ENCODE measurements around the gene NACC2. TPM values are rescaled to one million over a fixed set of nuclear protein-coding genes. Genes with fewer than 3 reads are reported as not detected.

NACC2 gene
- total RNA-seq, 1 donor from 2014 or later: 1.6 TPM

DNA sequence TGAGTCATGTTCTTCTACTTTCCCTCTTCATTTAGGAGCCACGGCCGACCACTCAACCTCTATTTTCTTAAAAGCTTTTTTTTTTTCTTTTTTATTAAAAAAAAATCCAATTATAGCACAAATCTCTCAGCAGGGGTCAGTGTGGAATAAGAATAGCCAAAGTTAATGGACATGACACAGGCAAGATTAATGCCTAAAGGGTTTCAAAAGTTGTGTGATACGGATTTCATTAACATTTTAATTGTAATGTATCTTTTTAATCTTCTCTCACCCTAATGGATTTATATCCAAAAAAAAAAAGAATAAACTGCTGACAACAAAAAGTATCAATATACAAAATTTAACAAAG is 5.4 kb downstream of the NACC2 start:
- ATAC-seq (ENCODE audit: low read depth) (no peak), DNase-seq (no peak)
- intact Hi-C loops (cut with micrococcal nuclease): loop anchor here (1.0 to 2.0 kb wide), 2 partner anchors 34 to 193 kb away; no protein-coding TSS in a partner anchor
- H3K27ac Mint-ChIP-seq: no peak overlapping the region
- peaks cover 17% of the 10 kb centered on the region for H3K27me3 Mint-ChIP-seq
- TF ChIP-seq, protein P1, sequence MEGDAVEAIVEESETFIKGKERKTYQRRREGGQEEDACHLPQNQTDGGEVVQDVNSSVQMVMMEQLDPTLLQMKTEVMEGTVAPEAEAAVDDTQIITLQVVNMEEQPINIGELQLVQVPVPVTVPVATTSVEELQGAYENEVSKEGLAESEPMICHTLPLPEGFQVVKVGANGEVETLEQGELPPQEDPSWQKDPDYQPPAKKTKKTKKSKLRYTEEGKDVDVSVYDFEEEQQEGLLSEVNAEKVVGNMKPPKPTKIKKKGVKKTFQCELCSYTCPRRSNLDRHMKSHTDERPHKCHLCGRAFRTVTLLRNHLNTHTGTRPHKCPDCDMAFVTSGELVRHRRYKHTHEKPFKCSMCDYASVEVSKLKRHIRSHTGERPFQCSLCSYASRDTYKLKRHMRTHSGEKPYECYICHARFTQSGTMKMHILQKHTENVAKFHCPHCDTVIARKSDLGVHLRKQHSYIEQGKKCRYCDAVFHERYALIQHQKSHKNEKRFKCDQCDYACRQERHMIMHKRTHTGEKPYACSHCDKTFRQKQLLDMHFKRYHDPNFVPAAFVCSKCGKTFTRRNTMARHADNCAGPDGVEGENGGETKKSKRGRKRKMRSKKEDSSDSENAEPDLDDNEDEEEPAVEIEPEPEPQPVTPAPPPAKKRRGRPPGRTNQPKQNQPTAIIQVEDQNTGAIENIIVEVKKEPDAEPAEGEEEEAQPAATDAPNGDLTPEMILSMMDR (IDR thresholded peaks at IDR 0.05): no peak
- POLR2A ChIA-PET: interaction anchor here (0.6 to 1.0 kb wide), 3 partner anchors 33 to 1567 kb away, joined by 3 to 4 read pairs (median 4); no protein-coding TSS in a partner anchor
- no peaks in the 10 kb centered on the region for H3K9me3 Mint-ChIP-seq
- H3K36me3 Mint-ChIP-seq (ENCODE audit: low read depth): no peaks in the 10 kb centered on the region
- H3K4me3 Mint-ChIP-seq: no peak overlapping the region
- peaks cover 3% of the 10 kb centered on the region for H3K4me1 Mint-ChIP-seq
- CTCF ChIA-PET: interaction anchor here (1.5 to 1.6 kb wide), 2 partner anchors 28 to 33 kb away, joined by 4 to 10 read pairs; partner anchors contain the start of gene TMEM250

DNA sequence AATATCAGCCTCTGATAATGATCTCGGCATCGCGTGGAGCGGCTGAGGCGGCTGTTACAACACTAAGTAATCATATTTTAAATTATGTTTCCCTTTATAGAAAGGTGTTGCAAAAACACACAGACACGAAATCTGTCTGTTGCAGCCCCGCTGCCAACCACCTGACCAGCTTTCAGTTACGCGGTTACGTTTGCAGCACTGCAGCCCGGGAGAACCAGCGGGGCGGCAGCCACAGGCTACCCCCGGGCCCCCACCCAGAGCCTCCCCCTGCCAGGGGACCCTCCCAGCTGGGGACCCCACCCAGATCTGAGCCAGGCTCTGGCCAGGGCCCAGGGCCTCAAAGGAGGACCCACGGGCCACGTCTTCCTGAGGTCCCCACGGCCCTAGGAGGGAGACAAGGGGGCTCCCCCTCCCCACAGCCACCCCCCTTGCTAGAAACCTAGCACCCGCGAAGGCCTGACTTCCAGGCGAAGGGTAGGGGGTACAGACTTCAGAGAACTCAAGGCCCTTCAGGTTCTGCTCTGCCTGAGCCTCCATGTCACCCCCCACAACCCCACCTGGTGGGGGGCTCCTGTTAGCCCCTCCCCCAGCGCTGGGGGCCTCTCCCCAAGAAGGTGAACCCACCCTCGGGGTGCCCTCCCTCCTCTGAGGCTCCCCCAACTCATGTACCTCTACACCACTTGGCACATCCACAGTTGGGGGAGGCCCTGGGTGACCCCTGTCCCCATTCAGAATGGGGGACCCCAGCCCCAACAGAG is 6.0 kb downstream of the NACC2 start:
- Mint-ChIP-seq H3K4me3 (no peak overlapping the region), H3K27ac (no peak overlapping the region), H3K36me3 (ENCODE audit: low read depth) (no peaks in the 10 kb centered on the region), H3K27me3 (peaks cover 17% of the 10 kb centered on the region), H3K9me3 (no peaks in the 10 kb centered on the region), H3K4me1 (peaks cover 4% of the 10 kb centered on the region)
- intact Hi-C loops (cut with micrococcal nuclease): loop anchor here (1.0 to 2.0 kb wide), 2 partner anchors 34 to 194 kb away; no protein-coding TSS in a partner anchor
- ATAC-seq (ENCODE audit: low read depth) (no peak), DNase-seq (no peak)
- ChIA-PET CTCF (no interaction called here), POLR2A (interaction anchor here (0.6 to 0.7 kb wide), 2 partner anchors 155 to 1567 kb away, joined by 4 read pairs; no protein-coding TSS in a partner anchor)
- TF ChIP-seq, protein P1 (IDR thresholded peaks at IDR 0.05): no peak

DNA sequence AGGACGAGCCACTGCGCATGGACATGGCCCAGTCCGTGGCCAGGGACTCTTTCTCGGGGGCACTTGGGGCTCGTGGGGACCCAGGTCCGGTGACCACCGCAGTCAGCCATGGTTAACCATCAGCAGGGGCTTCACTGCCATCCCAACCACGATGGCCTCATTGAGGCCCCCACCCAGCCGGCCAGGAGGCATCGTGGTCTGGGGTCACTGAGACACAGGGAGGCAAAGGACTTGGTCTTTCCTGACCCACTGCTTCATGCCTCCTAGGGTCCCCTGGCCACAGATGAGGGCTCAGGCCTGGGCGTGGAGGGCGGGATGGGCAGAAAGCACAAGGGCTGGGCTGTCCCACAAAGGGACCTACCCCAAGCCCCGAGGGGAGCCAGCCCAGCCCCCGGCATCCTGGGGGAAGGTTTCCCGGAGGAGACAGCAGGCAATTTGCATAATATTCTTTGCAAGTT is 6.6 kb downstream of the NACC2 start:
- POLR2A ChIA-PET: no interaction called here
- CTCF ChIA-PET: no interaction called here
- Mint-ChIP-seq H3K9me3 (no peaks in the 10 kb centered on the region), H3K4me3 (no peak overlapping the region), H3K27me3 (peaks cover 17% of the 10 kb centered on the region), H3K27ac (no peak overlapping the region), H3K36me3 (ENCODE audit: low read depth) (no peaks in the 10 kb centered on the region), H3K4me1 (peaks cover 4% of the 10 kb centered on the region)
- intact Hi-C loops (cut with micrococcal nuclease): loop anchor here (2.0 kb wide), 1 partner anchor 194 kb away; no protein-coding TSS in a partner anchor
- ATAC-seq (ENCODE audit: low read depth) (no peak), DNase-seq (no peak)
- TF ChIP-seq, protein P1 (IDR thresholded peaks at IDR 0.05): no peak

DNA sequence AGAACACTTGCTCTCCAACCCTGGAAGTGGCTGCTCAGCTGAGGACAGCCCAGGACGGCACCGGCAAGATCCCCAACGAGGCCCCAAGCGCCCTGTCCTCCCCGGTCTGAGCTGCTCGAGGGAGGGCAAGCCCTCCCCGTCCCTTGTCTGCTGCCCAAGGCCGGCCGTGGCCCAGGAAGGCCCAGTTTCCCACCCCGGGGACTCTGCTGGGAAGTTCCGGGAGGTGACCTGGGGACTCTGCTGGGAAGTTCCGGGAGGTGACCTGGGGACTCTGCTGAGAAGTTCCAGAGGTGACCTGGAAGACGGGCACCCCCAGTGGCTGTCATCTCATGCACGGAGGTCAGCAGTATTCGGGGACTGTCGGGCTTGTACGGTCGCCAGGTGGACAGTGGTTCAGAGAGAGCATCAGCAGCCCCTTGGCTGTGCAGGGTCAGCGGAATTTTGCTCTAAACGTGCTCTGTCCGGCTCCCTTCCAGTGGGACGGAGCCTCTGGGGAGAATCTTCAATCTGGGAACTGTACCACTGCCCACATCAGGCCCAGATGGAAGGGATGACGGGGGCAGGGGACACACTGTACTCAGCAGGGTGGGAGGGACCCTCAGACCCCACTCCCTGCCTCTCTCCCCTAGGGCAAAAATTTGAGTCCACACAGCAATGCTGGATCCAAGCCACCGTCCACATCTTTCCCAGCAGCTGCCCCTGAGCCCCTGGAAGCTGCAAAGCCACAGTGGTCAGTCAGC is 7.2 kb downstream of the NACC2 start:
- H3K27me3 Mint-ChIP-seq: peaks cover 11% of the 10 kb centered on the region
- DNase-seq: no peak
- H3K4me1 Mint-ChIP-seq: peaks cover 4% of the 10 kb centered on the region
- intact Hi-C loops (cut with micrococcal nuclease): loop anchor here (2.0 kb wide), 1 partner anchor 195 kb away; no protein-coding TSS in a partner anchor
- POLR2A ChIA-PET: no interaction called here
- ATAC-seq (ENCODE audit: low read depth): no peak
- H3K9me3 Mint-ChIP-seq: no peaks in the 10 kb centered on the region
- H3K27ac Mint-ChIP-seq: no peak overlapping the region
- TF ChIP-seq, protein P1 (IDR thresholded peaks at IDR 0.05): no peak
- H3K4me3 Mint-ChIP-seq: no peak overlapping the region
- H3K36me3 Mint-ChIP-seq (ENCODE audit: low read depth): no peaks in the 10 kb centered on the region
- CTCF ChIA-PET: no interaction called here
